Breast epithelium (tissue), 3 donors: ENCODE measurements around the gene APBB2.

Experiments
- CTCF ChIP-seq, 3 donors: fragments of 450-650 bp; IDR thresholded peaks; one replicate each; pipeline ENCODE4 v1.5.1; 2016 to 2017; ENCODE audit warnings: antibody characterized with exemption in 3 of 3, mild to moderate bottlenecking in 3 of 3, moderate library complexity in 3 of 3
- POLR2A ChIP-seq: fragments of 450-650 bp; IDR thresholded peaks from one replicate; pipeline ENCODE4 v1.6.1; 2016; ENCODE audit warnings: antibody characterized with exemption, mild to moderate bottlenecking, moderate library complexity
- POLR2AphosphoS5 ChIP-seq, 3 donors: sonication (generic); formaldehyde crosslinking; IDR thresholded peaks; one replicate each; pipeline ENCODE4 v1.6.1; 2017; ENCODE audit warnings: antibody characterized with exemption in 3 of 3

DNA sequence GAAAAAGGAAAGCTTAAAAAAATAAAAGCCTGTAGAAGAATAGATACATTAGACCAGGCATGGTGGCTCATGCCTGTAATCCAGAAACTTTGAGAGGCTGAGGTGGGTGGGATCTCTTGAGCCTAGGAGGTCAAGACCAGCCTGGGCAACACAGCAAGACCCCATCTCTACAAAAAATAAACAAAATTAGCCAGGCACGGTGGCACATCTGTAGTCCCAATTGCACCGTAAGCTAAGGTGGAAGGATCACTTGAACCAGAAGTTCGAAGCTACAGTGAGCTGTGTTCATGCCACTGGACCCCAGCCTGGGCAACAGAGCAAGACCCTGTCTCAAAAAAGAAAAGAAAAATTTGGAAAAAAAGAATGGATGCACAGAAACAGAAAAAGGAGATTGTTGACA lies 149.4 kb downstream of the APBB2 start:
- TF ChIP-seq CTCF (IDR thresholded peaks at IDR 0.05) (no peak), POLR2A (no peak), POLR2AphosphoS5 (IDR thresholded peaks at IDR 0.05) (no peak)
